ENCODE results near the gene FCMR. TPM values are rescaled to one million over a fixed set of nuclear protein-coding genes. Genes with fewer than 3 reads are reported as not detected.

The FCMR gene
- total and polyA plus RNA-seq, 4 donors: 0.28 to 4.0 (median 2.3) TPM

- DNase-seq (peak in 1 of 2 donors; percentile 35), ATAC-seq (ENCODE audit: low FRiP score) (no peak)
- H3K27ac ChIP-seq (ENCODE audit: low read depth in 1 of 2, low read length in 2 of 2): no peak overlapping the region
- no peaks in the 10 kb centered on the region for H3K4me1 ChIP-seq (ENCODE audit: control insufficient read depth in 1 of 2, insufficient read depth in 2 of 2, low read length in 2 of 2)
- H3K36me3 ChIP-seq (ENCODE audit: control insufficient read depth in 1 of 2, insufficient read depth in 2 of 2, low read length in 1 of 2): no peaks in the 10 kb centered on the region
- no peak overlapping the region for H3K4me3 ChIP-seq (ENCODE audit: low read length in 2 of 2)
- H3K9me3 ChIP-seq (ENCODE audit: control insufficient read depth, low read length): no peaks in the 10 kb centered on the region
- H3K27me3 ChIP-seq (ENCODE audit: control insufficient read depth in 1 of 2, insufficient read depth in 2 of 2, low read length in 1 of 2): no peaks in the 10 kb centered on the region
- 54 to 69% methylated on average over 1 of the region's 1 CpG for WGBS, 2 donors
- intact Hi-C loops (cut with DNase I): no loop called here
These were observed 783 bp upstream of the FCMR start for GRCh38 chr1:206922524-206922923.

GRCh38 chr1:206918076-206918475 lies 3.7 kb downstream of the FCMR start:
- H3K9me3 ChIP-seq (ENCODE audit: control insufficient read depth, low read length): no peaks in the 10 kb centered on the region
- DNase-seq (peak in 1 of 2 donors; percentile 9), ATAC-seq (ENCODE audit: low FRiP score) (no peak)
- H3K27ac ChIP-seq (ENCODE audit: low read depth in 1 of 2, low read length in 2 of 2): no peak overlapping the region
- intact Hi-C loops (cut with DNase I): no loop called here
- H3K4me1 ChIP-seq (ENCODE audit: control insufficient read depth in 1 of 2, insufficient read depth in 2 of 2, low read length in 2 of 2): no peaks in the 10 kb centered on the region
- H3K4me3 ChIP-seq (ENCODE audit: low read length in 2 of 2): no peak overlapping the region
- 77 to 83% methylated on average over 3 of the region's 3 CpGs for WGBS, 2 donors
- H3K27me3 ChIP-seq (ENCODE audit: control insufficient read depth in 1 of 2, insufficient read depth in 2 of 2, low read length in 1 of 2): no peaks in the 10 kb centered on the region
- H3K36me3 ChIP-seq (ENCODE audit: control insufficient read depth in 1 of 2, insufficient read depth in 2 of 2, low read length in 1 of 2): no peaks in the 10 kb centered on the region

- Histone ChIP-seq H3K4me1 (ENCODE audit: control insufficient read depth in 1 of 2, insufficient read depth in 2 of 2, low read length in 2 of 2) (no peaks in the 10 kb centered on the region), H3K27me3 (ENCODE audit: control insufficient read depth in 1 of 2, insufficient read depth in 2 of 2, low read length in 1 of 2) (no peaks in the 10 kb centered on the region), H3K36me3 (ENCODE audit: control insufficient read depth in 1 of 2, insufficient read depth in 2 of 2, low read length in 1 of 2) (no peaks in the 10 kb centered on the region), H3K9me3 (ENCODE audit: control insufficient read depth, low read length) (no peaks in the 10 kb centered on the region), H3K4me3 (ENCODE audit: low read length in 2 of 2) (no peak overlapping the region), H3K27ac (ENCODE audit: low read depth in 1 of 2, low read length in 2 of 2) (no peak overlapping the region)
- no peak for ATAC-seq (ENCODE audit: low FRiP score)
- peak in 1 of 2 donors; percentile 25 for DNase-seq
- intact Hi-C loops (cut with DNase I): no loop called here
- WGBS, 2 donors: 65% methylated on average over 8 of the region's 8 CpGs
These were observed 5.6 kb downstream of the FCMR start for GRCh38 chr1:206916000-206916709.

- intact Hi-C loops (cut with DNase I): no loop called here
- no peak overlapping the region for H3K4me3 ChIP-seq (ENCODE audit: low read length in 2 of 2)
- no peaks in the 10 kb centered on the region for H3K27me3 ChIP-seq (ENCODE audit: control insufficient read depth in 1 of 2, insufficient read depth in 2 of 2, low read length in 1 of 2)
- H3K9me3 ChIP-seq (ENCODE audit: control insufficient read depth, low read length): no peaks in the 10 kb centered on the region
- H3K27ac ChIP-seq (ENCODE audit: low read depth in 1 of 2, low read length in 2 of 2): no peak overlapping the region
- no peaks in the 10 kb centered on the region for H3K36me3 ChIP-seq (ENCODE audit: control insufficient read depth in 1 of 2, insufficient read depth in 2 of 2, low read length in 1 of 2)
- DNase-seq (peak in 1 of 2 donors; percentile 42), ATAC-seq (ENCODE audit: low FRiP score) (no peak)
- 70 to 74% methylated on average over 15 of the region's 15 CpGs for WGBS, 2 donors
- H3K4me1 ChIP-seq (ENCODE audit: control insufficient read depth in 1 of 2, insufficient read depth in 2 of 2, low read length in 2 of 2): no peaks in the 10 kb centered on the region
These were observed 6.6 kb downstream of the FCMR start for GRCh38 chr1:206915030-206915735.

- DNase-seq: peak in 1 of 2 donors; percentile 34
- intact Hi-C loops (cut with DNase I): loop anchor here (5.0 kb wide), 4 partner anchors 187 to 437 kb away; no protein-coding TSS in a partner anchor
- Histone ChIP-seq H3K9me3 (ENCODE audit: control insufficient read depth, low read length) (no peaks in the 10 kb centered on the region), H3K4me1 (ENCODE audit: control insufficient read depth in 1 of 2, insufficient read depth in 2 of 2, low read length in 2 of 2) (no peaks in the 10 kb centered on the region), H3K27ac (ENCODE audit: low read depth in 1 of 2, low read length in 2 of 2) (no peak overlapping the region), H3K27me3 (ENCODE audit: control insufficient read depth in 1 of 2, insufficient read depth in 2 of 2, low read length in 1 of 2) (no peaks in the 10 kb centered on the region), H3K36me3 (ENCODE audit: control insufficient read depth in 1 of 2, insufficient read depth in 2 of 2, low read length in 1 of 2) (no peaks in the 10 kb centered on the region), H3K4me3 (ENCODE audit: low read length in 2 of 2) (no peak overlapping the region)
- 78 to 83% methylated on average over 12 of the region's 12 CpGs for WGBS, 2 donors
- ATAC-seq (ENCODE audit: low FRiP score): no peak
These were observed 7.8 kb downstream of the FCMR start for GRCh38 chr1:206913766-206914537.

- ATAC-seq (ENCODE audit: low FRiP score): peak; percentile 81
- H3K27me3 ChIP-seq (ENCODE audit: control insufficient read depth in 1 of 2, insufficient read depth in 2 of 2, low read length in 1 of 2): no peaks in the 10 kb centered on the region
- H3K4me3 ChIP-seq (ENCODE audit: low read length in 2 of 2): no peak overlapping the region
- peak in 1 of 2 donors; percentile 69 for DNase-seq
- H3K4me1 ChIP-seq (ENCODE audit: control insufficient read depth in 1 of 2, insufficient read depth in 2 of 2, low read length in 2 of 2): no peaks in the 10 kb centered on the region
- no peaks in the 10 kb centered on the region for H3K36me3 ChIP-seq (ENCODE audit: control insufficient read depth in 1 of 2, insufficient read depth in 2 of 2, low read length in 1 of 2)
- WGBS, 2 donors: 19 to 20% methylated on average over 7 of the region's 7 CpGs
- intact Hi-C loops (cut with DNase I): loop anchor here (5.0 kb wide), 4 partner anchors 185 to 435 kb away; no protein-coding TSS in a partner anchor
- no peak overlapping the region for H3K27ac ChIP-seq (ENCODE audit: low read depth in 1 of 2, low read length in 2 of 2)
- no peaks in the 10 kb centered on the region for H3K9me3 ChIP-seq (ENCODE audit: control insufficient read depth, low read length)
These were observed 9.2 kb downstream of the FCMR start for GRCh38 chr1:206912445-206913095.

- 1 to 3% methylated on average over 1 of the region's 1 CpG for WGBS, 2 donors
- peak; percentile 78 for ATAC-seq (ENCODE audit: low FRiP score)
These were observed 10.6 kb downstream of the FCMR start for GRCh38 chr1:206911064-206911663.

GRCh38 chr1:206909883-206910318 lies 11.8 kb downstream of the FCMR start:
- H3K27ac ChIP-seq (ENCODE audit: low read depth in 1 of 2, low read length in 2 of 2): no peak overlapping the region
- DNase-seq (no peak), ATAC-seq (ENCODE audit: low FRiP score) (no peak)

More at GRCh38 chr1:206911064-206911663, 10.6 kb downstream of the FCMR start:
- Histone ChIP-seq H3K4me1 (ENCODE audit: control insufficient read depth in 1 of 2, insufficient read depth in 2 of 2, low read length in 2 of 2) (no peaks in the 10 kb centered on the region), H3K27ac (ENCODE audit: low read depth in 1 of 2, low read length in 2 of 2) (no peak overlapping the region), H3K36me3 (ENCODE audit: control insufficient read depth in 1 of 2, insufficient read depth in 2 of 2, low read length in 1 of 2) (no peaks in the 10 kb centered on the region), H3K4me3 (ENCODE audit: low read length in 2 of 2) (no peak overlapping the region), H3K9me3 (ENCODE audit: control insufficient read depth, low read length) (no peaks in the 10 kb centered on the region), H3K27me3 (ENCODE audit: control insufficient read depth in 1 of 2, insufficient read depth in 2 of 2, low read length in 1 of 2) (no peaks in the 10 kb centered on the region)
- intact Hi-C loops (cut with DNase I): loop anchor here (1.0 to 5.0 kb wide), 6 partner anchors 184 to 434 kb away; no protein-coding TSS in a partner anchor
- DNase-seq: no peak

More at GRCh38 chr1:206909883-206910318, 11.8 kb downstream of the FCMR start:
- H3K4me1 ChIP-seq (ENCODE audit: control insufficient read depth in 1 of 2, insufficient read depth in 2 of 2, low read length in 2 of 2): no peaks in the 10 kb centered on the region
- no peaks in the 10 kb centered on the region for H3K9me3 ChIP-seq (ENCODE audit: control insufficient read depth, low read length)
- intact Hi-C loops (cut with DNase I): loop anchor here (2.0 to 10.0 kb wide), 6 partner anchors 175 to 433 kb away; no protein-coding TSS in a partner anchor
- H3K36me3 ChIP-seq (ENCODE audit: control insufficient read depth in 1 of 2, insufficient read depth in 2 of 2, low read length in 1 of 2): no peaks in the 10 kb centered on the region
- no peaks in the 10 kb centered on the region for H3K27me3 ChIP-seq (ENCODE audit: control insufficient read depth in 1 of 2, insufficient read depth in 2 of 2, low read length in 1 of 2)
- H3K4me3 ChIP-seq (ENCODE audit: low read length in 2 of 2): no peak overlapping the region
- WGBS, 2 donors: 20 to 22% methylated on average over 14 of the region's 14 CpGs

Data from aorta (tissue), 5 donors.